Neuronal stem cell (in vitro differentiated cells): ENCODE results near the gene CLMN.
A peak's percentile ranks its signal among the peaks of the same experiment; 100 is the strongest.

Experiments used
- DNase-seq: peaks from one replicate; pipeline ENCODE4 v3.0.0-alpha.2; 2013; ENCODE audit warnings: low spot score
- H2AFZ ChIP-seq: one replicate; pipeline ENCODE4 v1.6.1; 2013; ENCODE audit warnings: mild to moderate bottlenecking, low read length, inconsistent platforms
- H2AK5ac ChIP-seq: 2 replicates; pipeline ENCODE4 v1.6.1; 2013; ENCODE audit warnings: low read depth, mild to moderate bottlenecking, inconsistent platforms, low read length, moderate library complexity, mixed read lengths
- H2BK120ac ChIP-seq: 2 replicates; pipeline ENCODE4 v1.6.1; 2013; ENCODE audit warnings: low read depth, mild to moderate bottlenecking, inconsistent platforms, low read length, moderate library complexity, mixed read lengths
- H2BK12ac ChIP-seq: one replicate; pipeline ENCODE4 v1.6.1; 2013; ENCODE audit warnings: low read length, inconsistent platforms
- H2BK15ac ChIP-seq: 2 replicates; pipeline ENCODE4 v1.6.1; 2013; ENCODE audit warnings: mild to moderate bottlenecking, low read length, inconsistent platforms, mixed read lengths
- H2BK5ac ChIP-seq: one replicate; pipeline ENCODE4 v1.6.1; 2013; ENCODE audit warnings: inconsistent platforms, mild to moderate bottlenecking, low read length, moderate library complexity
- H3K14ac ChIP-seq: one replicate; pipeline ENCODE4 v1.6.1; 2013; ENCODE audit warnings: low read length, inconsistent platforms
- H3K18ac ChIP-seq: 2 replicates; pipeline ENCODE4 v1.6.1; 2013; ENCODE audit warnings: low read length, inconsistent platforms
- H3K23ac ChIP-seq: 2 replicates; pipeline ENCODE4 v1.6.1; 2013; ENCODE audit warnings: low read depth, mild to moderate bottlenecking, mixed read lengths, low read length, inconsistent platforms; ENCODE audit not compliant: poor library complexity
- H3K27ac ChIP-seq: replicated peaks from 3 replicates; pipeline ENCODE4 v1.5.1; 2013; ENCODE audit warnings: low read length, inconsistent platforms
- H3K27me3 ChIP-seq, 3 experiments: 2 replicates each; pipeline ENCODE4 v1.6.1; 2013; ENCODE audit warnings: low read length in 3 of 3, mild to moderate bottlenecking in 2 of 3, inconsistent platforms in 1 of 3, low read depth in 1 of 3, mixed read lengths in 1 of 3, moderate library complexity in 1 of 3; ENCODE audit not compliant: control insufficient read depth in 3 of 3, insufficient read depth in 3 of 3
- H3K36me3 ChIP-seq, 2 donors: replicated peaks in 1 of 2; 2 replicates each; pipeline ENCODE4 v1.6.1; 2013; ENCODE audit warnings: low read length in 2 of 2; ENCODE audit not compliant: control insufficient read depth in 2 of 2, insufficient read depth in 2 of 2
- H3K4ac ChIP-seq: 2 replicates; pipeline ENCODE4 v1.6.1; 2013; ENCODE audit warnings: inconsistent platforms, mild to moderate bottlenecking, low read length, moderate library complexity
- H3K4me1 ChIP-seq, 2 donors: 1 replicate in 1 of 2; 2 replicates in 1 of 2; pipeline ENCODE4 v1.6.1; 2013; ENCODE audit warnings: low read length in 2 of 2, low read depth in 1 of 2; ENCODE audit not compliant: control insufficient read depth in 2 of 2, insufficient read depth in 1 of 2
- H3K4me2 ChIP-seq: one replicate; pipeline ENCODE4 v1.6.1; 2013; ENCODE audit warnings: mild to moderate bottlenecking, low read length, inconsistent platforms; ENCODE audit not compliant: insufficient read depth, poor library complexity, severe bottlenecking
- H3K4me3 ChIP-seq, 2 donors: 2 replicates each; pipeline ENCODE4 v1.5.1; 2013; ENCODE audit warnings: low read length in 2 of 2, mild to moderate bottlenecking in 2 of 2, inconsistent platforms in 1 of 2, moderate library complexity in 1 of 2
- H3K79me1 ChIP-seq: one replicate; pipeline ENCODE4 v1.6.1; 2013; ENCODE audit warnings: low read depth, mild to moderate bottlenecking, inconsistent platforms, low read length, moderate library complexity
- H3K9ac ChIP-seq: one replicate; pipeline ENCODE4 v1.6.1; 2013; ENCODE audit warnings: mild to moderate bottlenecking, low read depth, low read length, inconsistent platforms; ENCODE audit not compliant: poor library complexity
- H3K9me3 ChIP-seq, 2 donors: replicated peaks in 1 of 2; 2 replicates each; pipeline versions ENCODE3 to v1.6.1; 2013; ENCODE audit warnings: low read length in 2 of 2, mild to moderate bottlenecking in 2 of 2, inconsistent platforms in 1 of 2, low read depth in 1 of 2, mixed read lengths in 1 of 2, moderate library complexity in 1 of 2; ENCODE audit not compliant: control insufficient read depth in 2 of 2, insufficient read depth in 1 of 2
- H4K8ac ChIP-seq: one replicate; pipeline ENCODE4 v1.6.1; 2013; ENCODE audit warnings: low read depth, mild to moderate bottlenecking, inconsistent platforms, low read length, moderate library complexity
- H4K91ac ChIP-seq: one replicate; pipeline ENCODE4 v1.6.1; 2013; ENCODE audit warnings: low read length, low read depth, mild to moderate bottlenecking, inconsistent platforms; ENCODE audit not compliant: poor library complexity
- WGBS, 2 donors: extraction: QIAGEN DNeasy Blood & Tissue Kit; methylation state at CpG; one replicate each; pipeline ENCODE4 v1.1.7; 2013; ENCODE audit warnings: missing lambda C conversion rate in 2 of 2, mixed read lengths in 1 of 2; ENCODE audit not compliant: insufficient read length in 2 of 2, insufficient replicate concordance in 1 of 2; ENCODE audit errors: extremely low coverage in 2 of 2; 5-methylcytosine and 5-hydroxymethylcytosine counted together

CLMN gene

DNA sequence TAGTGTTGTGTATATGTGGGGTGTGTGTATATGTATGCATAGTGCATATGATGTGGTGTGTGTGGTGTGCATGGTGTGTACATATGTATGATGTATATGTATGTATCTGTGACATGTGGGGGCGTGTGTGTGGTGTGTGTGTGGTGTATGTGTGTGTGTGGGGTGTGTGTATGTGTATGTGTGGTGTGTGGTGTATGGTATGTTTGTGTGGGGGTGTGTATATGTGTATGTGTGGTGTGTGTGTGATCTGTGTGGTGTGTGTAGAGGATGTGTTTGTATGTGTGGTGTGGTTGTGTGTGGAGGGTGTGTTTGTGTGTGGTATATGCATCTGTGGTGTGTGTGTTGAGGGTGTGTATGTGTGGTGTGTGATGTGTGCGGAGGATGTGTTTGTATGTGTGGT, 61.6 kb downstream of the CLMN start:
- Histone ChIP-seq H3K79me1 (no peaks in the 10 kb centered on the region), H3K18ac (no peak overlapping the region), H2BK120ac (no peak overlapping the region), H2BK15ac (no peak overlapping the region), H2AK5ac (no peak overlapping the region), H3K4ac (no peak overlapping the region), H3K4me1 (peaks cover 23 to 25% of the 10 kb centered on the region in 2 donors), H2AFZ (no peak overlapping the region), H2BK5ac (no peak overlapping the region), H3K9ac (peak overlapping the region; percentile 80), H3K27ac (no peak overlapping the region), H4K8ac (no peak overlapping the region), H3K23ac (no peak overlapping the region), H3K36me3 (no peaks in the 10 kb centered on the region), H4K91ac (peak overlapping the region; percentile 47), H3K4me3 (peak overlapping the region in 1 of 2 donors; percentile 22), H3K27me3 (peaks cover 0 to 4% (median 0%) of the 10 kb centered on the region in 3 experiments), H2BK12ac (no peak overlapping the region), H3K4me2 (no peak overlapping the region), H3K14ac (peak overlapping the region; percentile 65), H3K9me3 (peaks cover 0 to 2% of the 10 kb centered on the region in 2 donors)
- no peak for DNase-seq
- 100% methylated on average over 1 to 2 of the region's 2 CpGs for WGBS, 2 donors

DNA sequence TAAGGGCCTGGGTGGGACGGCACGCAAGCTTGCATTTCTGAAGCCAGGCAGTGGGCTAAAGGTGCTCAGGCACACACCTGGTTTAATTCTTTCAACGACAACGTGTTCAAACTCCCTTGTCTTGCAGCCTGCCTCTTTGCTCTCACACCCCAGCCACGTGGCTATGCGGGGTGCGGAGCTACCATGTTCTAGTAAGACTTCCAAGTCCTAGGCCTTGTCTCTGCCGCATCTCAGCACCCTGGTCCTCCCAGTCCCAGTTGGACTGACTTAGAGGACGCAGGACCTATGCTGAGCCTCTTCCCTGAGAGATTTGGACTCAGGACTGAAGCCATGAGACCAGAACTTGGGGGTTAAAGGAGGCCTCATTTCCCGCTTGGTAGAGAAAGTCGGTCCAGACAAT, 62.2 kb downstream of the CLMN start:
- DNase-seq, result no peak
- Histone ChIP-seq H2BK15ac (no peak overlapping the region), H3K14ac (no peak overlapping the region), H3K79me1 (no peaks in the 10 kb centered on the region), H3K36me3 (no peaks in the 10 kb centered on the region), H3K4me2 (no peak overlapping the region), H3K18ac (peak overlapping the region; percentile 1), H3K27me3 (peaks cover 0 to 4% (median 0%) of the 10 kb centered on the region in 3 experiments), H3K23ac (no peak overlapping the region), H2AFZ (no peak overlapping the region), H3K4me3 (no peak overlapping the region), H3K27ac (no peak overlapping the region), H3K4me1 (peaks cover 23 to 25% of the 10 kb centered on the region in 2 donors), H3K9ac (no peak overlapping the region), H3K4ac (no peak overlapping the region), H2BK120ac (no peak overlapping the region), H3K9me3 (peaks cover 0 to 2% of the 10 kb centered on the region in 2 donors), H2BK12ac (no peak overlapping the region), H2AK5ac (peak overlapping the region; percentile 5), H2BK5ac (no peak overlapping the region), H4K91ac (no peak overlapping the region), H4K8ac (no peak overlapping the region)
- WGBS, 2 donors, result no CpG with 5 or more reads among the region's 11 CpGs

DNA sequence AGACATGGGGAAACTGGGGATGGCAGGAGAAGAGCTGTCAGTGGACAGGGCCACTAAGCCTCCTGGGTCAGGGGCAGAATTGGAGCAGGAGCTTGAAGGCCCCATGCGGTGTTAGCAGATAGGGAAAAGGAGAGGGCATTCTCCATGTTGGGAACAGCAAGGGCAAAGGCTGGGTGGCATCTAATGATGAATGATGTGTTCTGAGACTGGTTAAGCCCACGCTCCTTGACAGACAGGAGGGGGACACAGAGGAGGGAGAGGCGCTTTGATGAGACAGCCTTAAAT, 63.0 kb downstream of the CLMN start:
- peaks cover 25 to 29% of the 10 kb centered on the region in 2 donors for H3K4me1 ChIP-seq
- H3K23ac ChIP-seq, result no peak overlapping the region
- H3K79me1 ChIP-seq, result no peaks in the 10 kb centered on the region
- no peak overlapping the region for H3K4me3 ChIP-seq
- no peak overlapping the region for H2BK15ac ChIP-seq
- no peaks in the 10 kb centered on the region for H3K36me3 ChIP-seq
- peak overlapping the region; percentile 70 for H2AK5ac ChIP-seq
- H2BK5ac ChIP-seq, result no peak overlapping the region
- no peak overlapping the region for H3K4me2 ChIP-seq
- no peak overlapping the region for H4K91ac ChIP-seq
- H3K18ac ChIP-seq, result peak overlapping the region; percentile 72
- H3K4ac ChIP-seq, result no peak overlapping the region
- peak overlapping the region; percentile 81 for H2AFZ ChIP-seq
- no peak overlapping the region for H2BK120ac ChIP-seq
- no CpG with 5 or more reads among the region's 3 CpGs for WGBS, 2 donors
- peaks cover 0 to 4% (median 0%) of the 10 kb centered on the region in 3 experiments for H3K27me3 ChIP-seq
- H3K27ac ChIP-seq, result no peak overlapping the region
- peaks cover 0 to 2% of the 10 kb centered on the region in 2 donors for H3K9me3 ChIP-seq
- H3K9ac ChIP-seq, result no peak overlapping the region
- H3K14ac ChIP-seq, result no peak overlapping the region
- H4K8ac ChIP-seq, result no peak overlapping the region
- no peak for DNase-seq
- H2BK12ac ChIP-seq, result no peak overlapping the region

DNA sequence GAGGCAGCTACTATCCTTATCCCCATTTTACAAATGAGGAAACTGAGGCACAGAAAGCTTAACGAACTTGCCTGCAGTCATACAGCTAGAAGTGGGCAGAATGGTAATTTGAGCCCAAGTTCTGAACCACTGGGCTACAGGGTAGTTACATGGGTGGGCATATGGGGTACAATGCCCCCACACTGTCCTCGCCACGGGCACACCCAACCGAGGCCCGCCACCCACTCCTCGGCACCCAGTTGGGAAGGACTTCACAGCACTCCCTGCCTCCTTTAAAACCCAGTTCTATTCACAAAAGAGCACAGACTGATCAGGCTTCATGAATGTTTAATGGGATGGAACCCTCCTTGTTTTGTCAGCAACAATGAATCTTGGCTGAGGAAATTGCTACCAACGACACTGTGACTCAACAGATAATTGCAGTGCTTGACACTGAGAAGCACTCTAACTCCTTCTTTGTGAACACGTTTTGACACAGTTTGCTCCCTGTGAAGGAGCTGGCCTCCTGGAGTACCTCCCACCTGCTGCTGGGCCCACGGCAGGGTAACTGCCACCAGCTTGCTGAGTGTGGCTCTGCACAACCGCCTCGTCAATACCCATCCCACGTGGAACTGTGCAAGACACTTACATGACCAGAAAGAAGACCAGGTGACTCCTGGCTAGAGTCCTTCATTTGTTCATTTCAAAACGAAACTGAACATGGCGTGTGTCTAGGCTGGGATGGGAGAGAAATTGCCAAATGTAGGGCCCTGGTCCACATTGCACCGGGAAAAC, 63.5 kb downstream of the CLMN start:
- Histone ChIP-seq H4K8ac (no peak overlapping the region), H3K18ac (peak overlapping the region; percentile 76), H3K79me1 (no peaks in the 10 kb centered on the region), H2AK5ac (peak overlapping the region; percentile 70), H2BK15ac (no peak overlapping the region), H2AFZ (peak overlapping the region; percentile 81), H2BK5ac (no peak overlapping the region), H3K4me1 (peaks cover 27 to 34% of the 10 kb centered on the region in 2 donors), H3K4me2 (no peak overlapping the region), H4K91ac (no peak overlapping the region), H3K4me3 (peak overlapping the region in 1 of 2 donors; percentile 2), H3K9me3 (peaks cover 0 to 2% of the 10 kb centered on the region in 2 donors), H3K14ac (no peak overlapping the region), H3K27ac (peak overlapping the region; percentile 5), H3K27me3 (peaks cover 0 to 4% (median 0%) of the 10 kb centered on the region in 3 experiments), H3K4ac (no peak overlapping the region), H3K9ac (no peak overlapping the region), H2BK120ac (no peak overlapping the region), H3K36me3 (no peaks in the 10 kb centered on the region), H2BK12ac (peak overlapping the region; percentile 63), H3K23ac (no peak overlapping the region)
- no CpG with 5 or more reads among the region's 15 CpGs for WGBS, 2 donors
- no peak for DNase-seq
